Heart right ventricle (tissue), 16 donors: Measurements from ENCODE around the gene NOX4. TPM values are rescaled to one million over a fixed set of nuclear protein-coding genes. Genes with fewer than 3 reads are reported as not detected.

Experiments used
- ATAC-seq, 8 donors: fragments of 200-7000 bp; cut with Tn5 transposase; one replicate each; pipeline ENCODE4 v1.9.1; 2020; ENCODE audit warnings: mild to moderate bottlenecking in 8 of 8, moderate library complexity in 8 of 8, moderate number of reproducible peaks in 1 of 8
- DNase-seq, 2 donors: peaks; one replicate each; pipeline ENCODE4 v3.0.0-alpha.2; 2020
- H3K27ac ChIP-seq, 10 donors: fragments of 200-600 bp; sonication (generic) in 2 of 10; one replicate each; pipeline versions ENCODE4 v1.5.0 to v1.8.0; 2020 to 2022; ENCODE audit warnings: mild to moderate bottlenecking in 3 of 10
- H3K27me3 ChIP-seq, 7 donors: fragments of 200-600 bp; one replicate each; pipeline ENCODE4 v1.8.0; 2021 to 2022; ENCODE audit warnings: mild to moderate bottlenecking in 2 of 7
- H3K36me3 ChIP-seq, 9 donors: fragments of 200-600 bp; sonication (generic) in 1 of 9; one replicate each; pipeline versions ENCODE4 v1.5.0 to v1.8.0; 2020 to 2022; ENCODE audit warnings: mild to moderate bottlenecking in 2 of 9
- H3K4me1 ChIP-seq, 9 donors: fragments of 200-600 bp; sonication (generic) in 1 of 9; one replicate each; pipeline versions ENCODE4 v1.5.0 to v1.8.0; 2020 to 2022; ENCODE audit warnings: mild to moderate bottlenecking in 4 of 9
- H3K4me3 ChIP-seq, 10 donors: fragments of 200-600 bp; sonication (generic) in 2 of 10; one replicate each; pipeline versions ENCODE4 v1.5.0 to v1.8.0; 2020 to 2022; ENCODE audit warnings: mild to moderate bottlenecking in 7 of 10, moderate library complexity in 2 of 10
- H3K9me3 ChIP-seq, 11 donors: fragments of 200-600 bp in 10 of 11; sonication (generic) in 2 of 11; one replicate each; pipeline versions ENCODE4 v1.5.0 to v1.8.0; 2013 to 2022; ENCODE audit warnings: mild to moderate bottlenecking in 2 of 11, control low read depth in 1 of 11, moderate library complexity in 1 of 11
- CTCF ChIP-seq, 9 donors: fragments of 200-600 bp; sonication (generic) in 2 of 9; IDR thresholded peaks; one replicate each; pipeline versions ENCODE4 v1.5.0 to v1.8.0; 2021 to 2022; ENCODE audit warnings: antibody characterized with exemption in 9 of 9, mild to moderate bottlenecking in 5 of 9, moderate library complexity in 1 of 9
- WGBS, 2 donors: extraction: QIAGEN DNeasy Blood & Tissue Kit; methylation state at CpG; one replicate each; pipeline ENCODE4 v1.1.7; 2013; ENCODE audit warnings: inconsistent platforms in 1 of 2; 5-methylcytosine and 5-hydroxymethylcytosine counted together
- intact Hi-C, 10 donors: fragments of 100-400 bp; cut with DNase I; formaldehyde crosslinking; loops; one replicate each; pipeline versions ENCODE4 v1.11.1 to v1.14.2; 2022
- polyA plus RNA-seq, 2 donors: library from polyadenylated mRNA; stranded (reverse); fragments of 200-250 nt; gene quantifications; one replicate each; pipeline ENCODE4 v1.2.3, GENCODE V29; 2013
- total RNA-seq, 10 donors: library from RNA; stranded (reverse); fragmentation: NEBNext Ultra II Directional in 3 of 10; extraction: Animal tissue kit (Norgen Biotek cat#: 25700) in 3 of 10; gene quantifications; one replicate each; pipeline versions ENCODE4 v1.2.1 to v1.2.4, GENCODE V29; 2021 to 2023
- donor health status: Arrhythmogenic right ventricular cardiomyopathy.
- donor health status: ischemic (EF 13 %, LVEDD 7.1; RV severe dilation, severe dysfunction).
- donor health status: healthy with polysubstance abuse.
- donor health status: DM: no; HTN: yes; CAD: no.
- donor health status: DM: no; HTN: no; CAD: no.
- donor health status: ischemic (EF 25% LVEDD 6.9; RV normal size, moderate dysfunction).
- donor health status: ischemic (EF 25% LVEDD 5.7; RV mildly dilated, moderate dysfunction).
- donor health status: healthy.
- donor health status: DM: yes; HTN: yes; CAD: no.
- donor health status: Ischemic cardiomyopathy.
- donor health status: ischemic (EF 35%, LVEDD 5.7; RV mildly dilated, moderate dysfunction).
- donor health status: nonischemic (EF 11% LVEDD 7.7; RV severe dilation, severe dysfunction).
- donor health status: DM: yes; HTN: yes; CAD: no.
- donor health status: PGD.
- donor health status: ischemic (EF 29% LVEDD 5.4; RV normal size, mild dysfunction).
- donor health status: nonischemic (EF 23%, LVEDD 6.1; RV moderate dilation, normal function).

NOX4 gene
- total and polyA plus RNA-seq, 12 donors: 1.5 to 6.7 (median 2.5) TPM

GRCh38 chr11:89275966-89276365, 215.2 kb downstream of the NOX4 start:
- WGBS, 2 donors: 73 to 81% methylated on average over 1 of the region's 1 CpG
- TF ChIP-seq CTCF (IDR thresholded peaks at IDR 0.05): no peak
- Histone ChIP-seq H3K27me3 (no peaks in the 10 kb centered on the region), H3K4me3 (no peak overlapping the region), H3K9me3 (peaks cover 0 to 9% (median 0%) of the 10 kb centered on the region in 11 donors), H3K4me1 (no peaks in the 10 kb centered on the region), H3K36me3 (no peaks in the 10 kb centered on the region), H3K27ac (no peak overlapping the region)
- intact Hi-C loops: no loop called here
- DNase-seq (no peak), ATAC-seq (no peak)

Other genes with a start within 250 kb of the NOX4 start
- not detected for gene TRIM77, start 218.9 kb upstream of the NOX4 start, total RNA-seq
- gene TRIM77, start 218.9 kb upstream of the NOX4 start, polyA plus RNA-seq: not detected